Measurements from ENCODE around the gene EMILIN1.
A peak's percentile ranks its signal among the peaks of the same experiment; 100 is the strongest.

Gene EMILIN1

DNA sequence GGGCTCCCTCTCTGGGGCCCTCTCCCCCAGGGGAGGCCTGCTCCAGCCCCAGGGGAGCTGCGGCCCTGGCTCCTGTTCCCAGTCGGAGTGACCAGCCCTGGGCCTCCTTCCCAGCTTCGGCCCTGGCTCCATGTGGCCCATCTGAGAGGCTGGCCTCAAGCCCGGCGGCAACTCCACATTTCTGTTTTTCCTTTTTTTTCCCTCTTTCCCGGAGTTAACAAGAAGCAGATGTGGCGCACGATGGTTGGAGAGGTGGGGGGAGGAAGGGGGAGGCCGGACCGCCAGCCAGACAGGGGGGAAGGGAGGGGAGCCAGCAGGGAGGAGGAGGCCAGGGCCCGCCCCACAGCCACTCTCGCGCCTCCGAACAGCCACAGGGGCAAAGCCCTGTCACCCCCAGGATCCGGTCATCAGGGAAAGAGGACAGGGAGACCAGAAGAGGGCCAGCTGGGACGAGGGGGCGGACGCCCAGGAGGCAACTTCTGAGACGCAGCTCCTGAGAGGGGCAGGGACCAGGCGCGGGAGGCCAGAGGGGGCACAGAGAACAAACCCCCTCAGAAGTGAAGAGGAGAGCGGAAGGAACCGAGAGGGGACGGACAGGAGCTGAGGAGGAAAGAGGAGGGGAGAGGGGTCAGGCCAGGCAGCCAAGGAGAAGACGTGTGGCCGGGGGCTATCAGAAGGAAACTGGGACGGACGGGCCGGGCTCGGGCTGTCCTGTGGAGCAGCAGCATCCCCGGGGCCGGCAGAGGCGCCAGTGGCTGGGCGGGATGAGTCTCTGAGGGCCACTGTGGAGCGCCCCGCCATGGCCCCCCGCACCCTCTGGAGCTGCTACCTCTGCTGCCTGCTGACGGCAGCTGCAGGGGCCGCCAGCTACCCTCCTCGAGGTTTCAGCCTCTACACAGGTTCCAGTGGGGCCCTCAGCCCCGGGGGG, at the start of gene EMILIN1:
Gene EMILIN1 (plus strand): TSS at position 349 of the 928 bp plus-strand sequence. CDS start 451 bp downstream, at position 800.
- peak; percentile 96 for DNase-seq

DNA sequence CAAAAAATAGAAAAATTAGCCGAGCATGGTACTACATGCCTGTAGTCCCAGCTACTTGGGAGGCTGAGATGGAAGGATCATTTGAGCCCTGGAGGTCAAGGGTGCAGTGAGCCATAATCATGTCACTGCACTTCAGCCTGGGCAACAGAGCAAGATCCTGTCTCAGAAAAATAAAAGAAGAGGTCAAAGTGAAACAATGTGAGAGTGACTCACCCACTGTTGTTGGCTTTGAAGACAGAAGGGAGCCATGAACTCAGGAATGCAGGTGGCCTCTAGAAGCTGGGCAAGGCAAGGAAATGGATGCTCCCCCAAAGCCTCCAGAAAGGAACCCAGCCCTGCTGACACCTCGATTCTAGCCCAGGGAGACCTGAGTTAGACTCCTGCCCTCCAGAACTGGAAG, 49.4 kb upstream of the EMILIN1 start:
- DNase-seq: peak; percentile 23

DNA sequence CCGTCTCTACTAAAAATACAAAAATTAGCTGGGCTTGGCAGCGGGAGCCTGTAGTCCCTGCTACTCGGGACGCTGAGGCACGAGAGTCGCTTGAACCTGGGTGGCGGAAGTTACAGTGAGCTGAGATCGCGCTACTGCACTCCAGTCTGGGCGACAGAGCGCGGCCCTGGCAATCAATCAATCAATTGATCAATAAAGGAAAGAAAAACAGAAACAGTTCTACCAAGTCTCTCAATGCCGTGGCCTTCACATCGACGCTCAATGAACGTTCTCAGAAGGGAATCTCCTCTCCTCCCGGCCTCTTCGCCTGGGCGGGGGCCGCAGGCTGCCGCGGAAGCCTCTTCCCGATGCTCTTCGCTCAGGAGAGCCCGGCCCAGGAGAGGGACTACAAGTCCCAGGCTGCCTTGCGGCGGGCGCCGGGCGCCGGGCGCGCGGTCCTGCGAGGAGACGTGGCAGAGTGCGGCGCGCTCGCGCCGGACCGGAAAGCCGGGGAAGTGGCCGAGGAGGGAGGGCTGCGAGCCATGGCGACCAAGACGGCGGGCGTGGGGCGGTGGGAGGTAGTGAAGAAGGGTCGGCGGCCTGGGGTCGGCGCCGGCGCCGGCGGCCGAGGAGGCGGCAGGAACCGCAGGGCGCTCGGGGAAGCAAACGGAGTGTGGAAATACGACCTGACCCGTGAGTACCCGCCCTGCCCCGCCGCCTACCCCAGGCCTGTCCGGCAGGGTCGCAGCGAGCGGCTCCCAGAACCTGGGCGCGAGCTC, 45.7 kb upstream of the EMILIN1 start, which contains the start of gene TMEM214:
Gene TMEM214 (plus strand): TSS at position 471 of the 758 bp plus-strand sequence. CDS start 51 bp downstream, at position 522.
- peak; percentile 87 for DNase-seq

DNA sequence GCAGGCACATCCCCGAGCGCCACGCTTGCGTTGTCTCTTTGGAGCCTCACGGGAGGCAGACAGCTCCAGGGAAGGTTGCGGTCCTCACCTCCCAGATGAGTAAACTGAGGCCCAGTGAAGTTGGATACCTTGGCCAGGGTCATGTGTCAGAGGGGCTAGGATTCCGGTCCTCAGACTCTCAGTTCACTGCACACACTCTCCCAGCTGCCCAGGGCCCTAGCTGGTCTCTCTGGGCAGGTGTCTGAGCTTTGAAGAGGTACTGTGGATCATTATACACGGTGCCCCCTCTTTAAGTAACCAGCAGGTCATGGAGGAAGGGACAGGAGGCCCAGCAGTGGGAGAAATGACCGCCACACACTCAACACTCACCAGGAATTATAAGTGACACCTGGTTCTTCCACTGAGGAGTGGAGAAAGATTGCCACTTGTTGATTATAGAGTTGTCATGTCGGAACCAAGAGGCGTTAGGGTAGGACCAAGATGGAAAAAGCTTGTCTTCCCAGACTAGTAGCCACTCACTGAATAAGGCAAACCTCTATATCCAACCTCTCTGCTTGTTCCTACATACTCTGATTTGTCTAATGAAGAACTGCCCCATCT, 45.1 kb upstream of the EMILIN1 start:
- DNase-seq: no peak

DNA sequence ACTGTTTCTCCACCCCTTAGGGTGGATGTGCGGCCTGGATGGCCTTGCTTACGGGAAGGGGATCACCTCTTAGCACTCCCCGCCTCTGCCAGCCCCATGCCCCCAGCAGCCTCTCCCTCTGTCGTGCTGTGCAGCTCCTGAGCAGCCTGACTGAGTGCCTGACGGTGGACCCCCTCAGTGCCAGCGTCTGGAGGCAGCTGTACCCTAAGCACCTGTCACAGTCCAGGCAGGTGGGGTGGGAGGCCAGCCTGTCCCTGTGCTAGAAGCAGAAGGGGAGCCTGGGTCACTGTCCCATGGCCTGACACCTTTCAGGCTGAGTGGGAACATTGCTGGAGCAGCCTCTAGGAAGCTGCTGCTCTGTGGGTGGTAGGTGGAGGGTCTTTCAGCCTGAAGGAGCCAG, 40.4 kb upstream of the EMILIN1 start:
- DNase-seq: no peak

DNA sequence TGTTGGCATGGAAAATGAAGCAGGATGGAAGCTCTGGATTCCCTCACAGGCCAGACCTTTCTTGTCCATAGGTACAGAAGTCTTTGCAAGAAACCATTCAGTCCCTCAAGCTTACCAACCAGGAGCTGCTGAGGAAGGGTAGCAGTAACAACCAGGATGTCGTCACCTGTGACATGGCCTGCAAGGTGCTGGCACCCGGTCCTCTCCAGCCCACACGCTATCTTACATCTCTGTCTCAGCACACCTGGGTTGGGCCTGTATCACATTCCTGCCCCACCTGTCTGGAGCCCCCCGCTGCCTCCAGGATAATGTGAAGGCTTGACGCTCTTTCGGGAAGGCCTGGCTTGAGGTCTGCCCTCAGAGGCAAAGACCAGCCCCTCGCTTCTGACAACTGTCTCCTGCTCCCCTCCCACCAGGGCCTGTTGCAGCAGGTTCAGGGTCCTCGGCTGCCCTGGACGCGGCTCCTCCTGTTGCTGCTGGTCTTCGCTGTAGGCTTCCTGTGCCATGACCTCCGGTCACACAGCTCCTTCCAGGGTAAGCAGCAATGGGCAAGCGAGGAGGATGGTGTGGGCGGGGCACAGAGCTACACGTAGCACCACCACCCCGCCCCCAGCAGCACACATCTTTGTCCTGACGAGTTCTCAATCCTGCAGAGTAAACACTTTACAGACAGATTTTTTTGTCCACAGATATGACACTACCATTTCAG, 39.6 kb upstream of the EMILIN1 start:
- no peak for DNase-seq

DNA sequence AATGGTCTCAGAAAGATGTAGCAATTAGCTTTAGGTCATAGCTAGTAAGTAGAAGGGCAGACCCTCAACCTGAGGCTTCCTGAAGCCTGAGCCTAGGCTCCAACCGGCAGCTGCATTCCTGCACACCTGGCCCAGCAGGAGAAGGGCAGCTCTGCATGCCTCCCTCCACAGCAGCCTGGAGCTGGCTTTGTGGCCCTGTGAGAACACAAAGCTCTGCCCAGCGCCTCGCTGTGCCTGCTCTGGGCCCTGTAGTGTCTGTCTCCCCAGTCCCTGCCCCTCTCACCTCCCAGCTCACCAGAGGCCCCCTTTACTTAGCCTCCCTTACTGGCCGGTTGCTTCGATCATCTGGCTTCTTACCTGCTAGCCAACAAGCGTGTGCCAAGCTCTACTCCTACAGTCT, 39.0 kb upstream of the EMILIN1 start:
- DNase-seq: no peak

DNA sequence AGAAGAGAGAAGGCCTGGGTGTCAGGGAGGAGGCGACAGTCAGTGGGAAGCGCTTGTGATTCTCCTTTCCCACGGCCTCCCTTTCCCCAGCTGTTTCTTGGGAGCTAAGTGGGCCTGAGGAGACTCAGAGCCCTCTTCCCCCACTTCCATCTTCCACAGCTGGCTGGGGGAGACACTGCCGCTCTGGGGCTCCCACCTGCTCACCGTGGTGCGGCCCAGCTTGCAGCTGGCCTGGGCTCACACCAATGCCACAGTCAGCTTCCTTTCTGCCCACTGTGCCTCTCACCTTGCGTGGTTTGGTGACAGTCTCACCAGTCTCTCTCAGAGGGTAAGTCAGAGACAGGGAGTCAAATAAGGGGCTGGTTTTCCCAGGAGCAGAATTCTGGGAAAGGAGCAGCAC, 38.5 kb upstream of the EMILIN1 start:
- DNase-seq: no peak

DNA sequence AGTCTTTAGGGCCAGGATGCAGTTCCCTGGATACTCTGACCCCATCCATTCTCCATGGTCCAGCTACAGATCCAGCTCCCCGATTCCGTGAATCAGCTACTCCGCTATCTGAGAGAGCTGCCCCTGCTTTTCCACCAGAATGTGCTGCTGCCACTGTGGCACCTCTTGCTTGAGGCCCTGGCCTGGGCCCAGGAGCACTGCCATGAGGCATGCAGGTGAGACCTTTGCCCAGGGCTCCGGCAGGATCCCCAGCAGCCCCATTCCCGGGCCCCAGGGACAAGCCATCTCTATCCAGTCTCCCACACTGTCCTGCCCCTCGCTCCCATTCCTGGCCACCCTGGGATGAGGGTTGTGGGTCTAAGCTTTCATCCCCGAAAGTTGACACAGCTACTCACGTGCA, 38.1 kb upstream of the EMILIN1 start:
- DNase-seq: no peak

DNA sequence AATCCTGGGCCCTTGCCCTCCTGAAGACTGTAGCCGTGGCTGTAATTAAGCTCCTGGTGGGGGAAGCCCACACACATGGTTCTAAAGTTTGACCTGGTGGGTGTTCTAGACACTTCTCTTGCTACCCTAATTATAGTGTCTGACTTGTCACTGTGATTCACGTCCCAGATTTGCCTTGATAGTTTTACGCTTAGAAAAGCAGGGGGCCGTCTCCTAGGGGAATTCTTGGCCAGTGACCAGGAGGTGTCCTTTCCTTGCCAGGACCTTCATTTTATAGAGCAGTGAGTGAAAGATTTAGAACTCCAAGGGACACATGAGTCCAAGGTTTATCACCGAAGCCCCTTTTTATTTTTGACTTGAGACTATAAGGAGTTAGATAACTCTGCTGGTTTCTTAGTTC, 36.7 kb upstream of the EMILIN1 start:
- no peak for DNase-seq

DNA sequence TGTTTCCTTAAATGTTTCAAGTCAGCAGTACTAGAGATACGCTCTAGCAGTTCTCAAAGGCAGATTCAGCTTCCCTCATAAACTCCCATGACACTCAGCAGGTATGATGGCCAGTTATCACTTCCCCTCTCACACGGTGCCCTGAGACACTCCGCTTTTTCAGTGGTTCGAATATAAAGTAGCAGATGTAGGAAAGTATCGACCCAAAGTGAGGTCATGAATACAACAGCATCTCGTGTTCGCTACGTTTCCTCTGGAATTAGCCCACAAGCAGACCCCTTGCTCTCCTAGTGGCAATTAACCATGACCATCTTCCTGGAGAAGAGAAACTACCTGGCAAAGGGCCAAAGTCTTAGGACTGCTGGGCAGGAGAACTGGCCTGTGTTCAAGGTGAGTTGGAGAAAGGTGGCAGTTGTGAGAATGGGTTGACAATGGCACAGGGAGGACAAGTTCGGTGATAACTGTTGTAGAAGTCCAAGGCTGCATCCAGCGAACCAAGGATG, 36.2 kb upstream of the EMILIN1 start:
- DNase-seq: no peak

DNA sequence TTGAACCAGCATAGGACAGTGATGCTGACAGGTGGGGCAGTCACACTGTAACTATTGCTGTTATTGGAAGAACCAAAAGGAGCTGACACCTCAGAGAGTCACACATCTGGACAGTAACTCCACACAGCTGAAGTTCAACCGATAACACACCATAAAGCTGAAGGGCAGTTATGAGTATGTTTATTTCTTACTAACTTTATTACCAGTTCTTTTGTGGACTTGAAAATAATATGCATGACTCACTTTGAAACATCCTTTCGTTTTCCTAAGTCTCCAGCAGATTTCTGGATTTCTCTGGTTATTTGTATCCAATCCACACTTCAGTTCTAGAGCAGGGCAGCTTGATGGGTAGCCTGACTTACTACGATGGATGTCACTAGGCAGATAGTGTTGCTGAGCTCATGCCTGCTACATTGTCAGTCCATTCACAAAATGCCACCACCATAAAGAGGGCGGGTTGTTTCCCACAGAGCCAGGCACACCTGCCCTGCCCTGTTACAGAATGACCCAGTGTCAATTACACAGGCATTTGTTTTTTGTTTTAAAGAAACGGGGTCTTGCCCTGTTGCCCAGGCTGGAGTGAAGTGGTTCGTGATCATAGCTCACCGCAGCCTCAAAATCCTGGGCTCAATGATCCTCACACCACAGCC, 35.3 kb upstream of the EMILIN1 start:
- peak; percentile 18 for DNase-seq

DNA sequence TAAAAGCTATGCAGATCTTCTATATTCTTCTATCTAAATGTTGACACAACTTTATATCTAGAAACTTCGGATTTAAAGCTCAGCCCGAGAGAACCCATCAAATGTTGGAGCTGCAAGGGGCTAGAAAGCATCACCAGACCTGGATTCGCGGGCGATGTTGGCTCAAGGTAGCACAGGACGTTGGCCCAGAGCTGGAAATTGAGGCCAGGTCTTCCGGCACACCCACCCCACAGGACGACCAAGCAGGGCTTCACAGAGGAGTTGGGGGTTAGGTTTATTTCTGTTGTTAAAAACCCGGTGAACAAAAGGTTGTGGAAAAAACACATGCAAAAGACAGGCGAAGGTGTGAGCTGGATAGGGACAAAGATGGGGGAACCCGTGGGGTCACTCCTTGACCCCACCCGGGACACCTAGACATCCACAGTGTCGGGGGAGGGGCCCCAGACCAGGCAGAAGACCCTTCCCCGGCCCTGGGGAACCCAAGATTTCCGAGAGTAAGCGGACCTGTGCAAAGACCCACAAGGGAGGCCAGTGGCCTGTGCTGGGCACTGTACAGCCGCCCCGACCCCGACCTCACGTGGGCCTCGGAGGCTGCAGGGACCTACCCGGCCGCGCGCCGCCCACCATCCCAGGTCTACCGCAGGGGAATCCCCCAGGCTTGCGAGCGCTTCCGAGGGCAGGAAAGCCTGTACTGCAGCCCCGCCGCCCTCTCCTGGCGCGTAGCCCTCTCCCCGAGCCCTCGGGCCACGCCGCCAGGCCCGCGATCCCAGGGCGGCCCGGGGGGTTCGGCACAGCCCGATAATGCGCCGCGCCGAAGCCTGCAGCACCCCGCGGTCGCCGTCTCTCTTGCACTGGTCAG, 28.8 kb upstream of the EMILIN1 start:
- no peak for DNase-seq

DNA sequence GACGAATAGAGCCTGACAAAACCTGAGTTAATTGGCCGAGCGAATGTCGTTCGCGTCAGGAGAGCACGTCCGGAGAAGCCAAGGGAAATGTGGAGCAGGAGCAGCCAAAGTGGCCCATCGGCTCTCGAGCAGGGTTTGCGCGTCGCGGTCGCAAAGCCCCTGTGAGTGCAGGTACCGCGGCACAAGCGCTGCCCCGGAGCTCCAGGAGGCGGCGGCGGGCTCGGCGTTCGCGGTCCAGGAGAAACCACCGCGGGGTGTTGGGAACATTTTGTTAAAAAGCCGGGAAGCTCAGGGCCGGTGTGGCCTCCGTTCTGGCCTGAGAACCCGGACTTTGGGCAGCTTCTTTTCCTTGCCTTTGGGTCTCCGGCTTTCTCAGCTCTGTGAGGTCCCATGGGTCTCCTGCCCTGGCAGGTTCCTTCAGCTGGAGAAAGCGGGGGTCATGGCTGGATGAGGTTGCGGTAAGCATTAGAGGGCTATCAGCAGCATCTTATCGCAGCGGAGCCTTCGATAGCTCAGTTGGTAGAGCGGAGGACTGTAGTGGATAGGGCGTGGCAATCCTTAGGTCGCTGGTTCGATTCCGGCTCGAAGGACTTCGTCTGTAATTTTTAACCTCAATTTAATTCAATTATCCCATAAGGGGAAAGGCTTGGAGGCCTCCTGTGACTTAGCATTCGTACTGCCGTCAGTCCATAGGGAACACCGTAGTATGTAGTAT, 28.0 kb upstream of the EMILIN1 start:
- peak; percentile 94 for DNase-seq

DNA sequence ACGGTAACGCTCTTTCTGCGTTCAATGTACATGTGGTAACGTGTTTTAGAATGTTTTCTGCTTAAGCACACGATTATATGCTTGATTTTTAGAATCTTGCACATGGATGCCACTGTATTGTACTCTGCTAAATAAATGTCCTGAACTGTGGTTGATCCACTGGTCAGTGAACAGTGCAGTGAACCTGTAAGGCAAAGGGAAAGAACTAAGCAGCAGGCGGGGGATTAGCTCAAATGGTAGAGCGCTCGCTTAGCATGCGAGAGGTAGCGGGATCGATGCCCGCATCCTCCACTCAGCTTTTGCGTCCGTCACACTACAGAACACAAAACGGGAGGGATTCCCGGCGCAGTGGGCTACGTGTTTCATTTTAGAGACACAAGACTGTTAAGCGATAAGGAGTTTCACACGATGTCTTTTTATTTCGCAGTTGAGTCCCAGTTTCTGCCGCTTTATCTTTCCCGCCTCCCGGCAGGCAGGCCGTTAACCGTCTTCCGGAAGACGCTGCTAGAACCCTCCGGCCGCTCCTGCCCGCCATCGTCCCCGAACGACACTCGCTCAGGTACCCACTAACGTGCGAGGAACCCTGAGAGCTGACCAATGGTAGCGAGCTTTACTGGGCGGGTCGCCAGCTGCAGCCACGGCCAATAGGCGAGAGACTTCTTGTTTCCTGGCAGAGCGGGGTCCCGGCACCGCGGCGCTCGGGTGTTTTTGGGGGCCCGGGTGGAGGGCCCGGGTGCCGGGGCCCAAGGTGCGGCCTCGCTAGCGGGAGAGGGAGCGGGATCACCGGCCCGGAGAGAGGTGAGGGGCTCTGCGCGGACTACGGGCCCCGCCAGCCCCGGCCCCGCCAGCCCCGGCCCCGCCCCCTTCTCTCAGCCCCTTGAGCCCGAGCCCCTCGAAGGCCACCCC, 27.2 kb upstream of the EMILIN1 start, which contains the start of gene AGBL5:
Gene AGBL5 (plus strand): TSS at position 673 of the 906 bp plus-strand sequence. CDS start 1,291 bp downstream, outside the sequence.
- peak; percentile 93 for DNase-seq

DNA sequence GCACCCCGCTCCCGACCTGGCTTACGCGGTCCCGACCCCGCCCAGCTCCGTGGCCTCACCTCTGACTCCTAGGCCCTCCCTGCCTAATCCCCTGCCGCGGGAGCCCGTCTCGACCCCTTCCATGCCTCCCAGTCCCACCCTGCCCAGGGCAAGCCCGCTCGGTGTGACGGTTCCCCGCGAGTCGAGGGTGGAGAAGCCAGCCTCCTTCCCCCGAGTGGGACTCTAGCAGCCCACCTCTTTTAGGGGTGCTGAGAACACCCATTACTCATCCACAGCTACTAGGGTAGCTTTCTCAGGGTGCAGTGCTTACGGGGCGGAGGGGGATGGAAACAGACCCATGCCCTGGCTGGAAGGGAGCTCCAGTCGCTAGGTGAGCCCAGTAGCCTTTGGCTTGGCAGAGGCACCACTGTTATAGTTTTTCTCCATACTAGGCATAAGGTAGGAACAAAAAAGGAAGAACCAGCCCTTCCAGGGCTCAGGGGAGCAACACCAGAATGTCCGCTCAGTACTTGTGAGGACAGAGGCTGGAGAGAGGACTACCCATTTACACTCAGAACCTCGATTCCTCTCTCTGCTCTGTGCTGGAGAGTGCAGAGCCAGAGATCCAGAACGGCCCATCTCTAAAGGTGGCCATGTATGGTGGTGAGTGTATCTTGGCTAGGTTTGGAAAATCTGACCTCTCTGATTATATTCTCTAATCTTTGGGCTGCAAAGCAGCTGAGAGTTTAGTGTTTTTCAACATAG, 26.3 kb upstream of the EMILIN1 start:
- no peak for DNase-seq

DNA sequence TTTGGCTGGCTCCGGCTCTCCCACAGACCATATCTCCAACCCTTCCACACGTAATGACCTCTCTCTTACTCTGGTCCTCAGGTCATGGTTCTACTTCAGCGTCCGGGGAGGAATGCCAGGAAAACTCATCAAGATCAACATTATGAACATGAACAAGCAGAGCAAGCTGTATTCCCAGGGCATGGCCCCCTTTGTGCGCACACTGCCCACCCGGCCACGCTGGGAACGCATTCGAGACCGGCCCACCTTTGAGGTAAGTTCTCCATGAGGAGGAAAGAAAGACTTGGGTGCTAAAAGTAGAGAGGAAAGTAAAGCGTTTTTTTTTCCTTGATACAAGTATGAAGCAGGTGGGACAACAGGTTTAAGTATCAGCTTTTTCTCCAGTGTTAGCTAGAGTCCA, 25.1 kb upstream of the EMILIN1 start:
- no peak for DNase-seq

DNA sequence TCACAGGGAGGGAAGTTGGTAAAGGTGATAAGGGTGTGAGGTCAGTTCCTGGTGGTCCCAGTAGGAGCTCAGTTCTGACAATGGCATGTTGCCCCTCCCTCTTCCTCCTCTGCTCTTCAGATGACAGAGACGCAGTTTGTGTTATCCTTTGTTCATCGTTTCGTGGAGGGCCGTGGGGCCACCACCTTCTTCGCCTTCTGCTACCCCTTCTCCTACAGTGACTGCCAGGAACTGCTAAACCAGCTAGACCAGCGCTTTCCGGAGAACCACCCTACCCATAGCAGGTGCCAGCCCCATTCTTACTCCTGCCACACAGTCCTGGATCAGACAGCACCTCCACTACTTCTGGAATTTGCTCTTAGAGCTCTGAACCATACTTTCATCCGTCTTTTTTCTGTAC, 24.6 kb upstream of the EMILIN1 start:
- DNase-seq: no peak

Data from EL (cell line).